ENCODE measurements around the gene SCAMP2.

DNA sequence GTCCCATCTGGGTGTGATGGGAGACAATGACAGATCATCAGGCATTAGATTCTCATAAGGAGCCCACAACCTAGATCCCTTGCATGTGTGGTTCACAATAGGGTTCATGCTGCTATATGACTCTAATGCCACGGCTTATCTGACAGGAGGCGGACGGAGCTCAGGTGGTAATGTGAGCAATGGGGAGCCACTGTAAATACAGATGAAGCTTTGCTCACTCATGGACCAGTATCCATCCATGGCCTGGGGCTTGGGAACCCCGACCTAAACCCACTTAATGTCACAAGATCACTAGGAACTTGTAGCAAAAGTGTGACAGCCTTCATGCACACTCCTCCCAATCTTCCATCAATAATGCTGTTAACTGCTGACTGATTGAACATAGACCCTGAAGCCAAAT, 35.5 kb upstream of the SCAMP2 start:
- TF ChIP-seq CREB1 (CRISPR knock-in tag; IDR thresholded peaks at IDR 0.05; ENCODE audit: low read depth) (no peak), CTCF (conservative IDR thresholded peaks at IDR 0.05; ENCODE audit: low read depth in 2 of 2) (no peak), REST (IDR thresholded peaks at IDR 0.05; ENCODE audit: unreplicated experiment) (no peak), EZH2 (IDR thresholded peaks at IDR 0.05; ENCODE audit: low read depth, unreplicated experiment) (no peak), POLR2AphosphoS5 (IDR thresholded peaks at IDR 0.05; ENCODE audit: low read depth) (no peak), NANOG (IDR thresholded peaks at IDR 0.05; ENCODE audit: borderline replicate concordance) (no peak), ZNF331 (CRISPR knock-in tag; IDR thresholded peaks at IDR 0.05; ENCODE audit: low read depth) (no peak), JUNB (IDR thresholded peaks at IDR 0.05; ENCODE audit: unreplicated experiment) (no peak), EZH2phosphoT487 (IDR thresholded peaks at IDR 0.05; ENCODE audit: unreplicated experiment) (no peak), ETS1 (IDR thresholded peaks at IDR 0.05) (no peak), ZNF114 (CRISPR knock-in tag; IDR thresholded peaks at IDR 0.05) (no peak), STAT1 (IDR thresholded peaks at IDR 0.05; ENCODE audit: unreplicated experiment) (no peak)

All from GM23338 (cell line).